HG02840 (cell line): ENCODE measurements around the gene ATG4A.

ENCODE experiments used
- ATAC-seq: cut with Tn5 transposase; IDR thresholded peaks from one replicate; pipeline ENCODE4 v1.9.1; 2021; ENCODE audit warnings: mild to moderate bottlenecking, moderate library complexity, moderate number of reproducible peaks; ENCODE audit not compliant: unreplicated experiment, low FRiP score

Gene ATG4A

DNA sequence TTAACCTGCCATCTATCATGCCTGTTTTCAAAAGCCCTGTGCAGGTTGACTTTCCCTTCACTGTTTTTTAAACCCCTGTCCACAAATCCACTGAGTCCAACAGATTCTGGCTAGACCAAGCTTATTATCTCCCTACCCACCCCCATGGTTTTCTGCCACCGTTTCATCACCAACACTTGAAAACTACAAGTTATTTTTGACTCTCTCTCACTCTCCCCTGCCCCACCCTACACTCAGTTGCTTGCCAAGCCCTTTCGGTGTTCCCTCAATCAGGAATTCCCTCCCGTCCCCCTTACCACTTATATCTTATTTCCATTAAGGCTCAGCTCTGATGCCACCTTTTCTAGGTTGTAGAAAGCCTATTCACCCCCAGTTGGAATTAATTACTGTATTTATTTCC, 29.7 kb downstream of the ATG4A start:
- no peak for ATAC-seq

DNA sequence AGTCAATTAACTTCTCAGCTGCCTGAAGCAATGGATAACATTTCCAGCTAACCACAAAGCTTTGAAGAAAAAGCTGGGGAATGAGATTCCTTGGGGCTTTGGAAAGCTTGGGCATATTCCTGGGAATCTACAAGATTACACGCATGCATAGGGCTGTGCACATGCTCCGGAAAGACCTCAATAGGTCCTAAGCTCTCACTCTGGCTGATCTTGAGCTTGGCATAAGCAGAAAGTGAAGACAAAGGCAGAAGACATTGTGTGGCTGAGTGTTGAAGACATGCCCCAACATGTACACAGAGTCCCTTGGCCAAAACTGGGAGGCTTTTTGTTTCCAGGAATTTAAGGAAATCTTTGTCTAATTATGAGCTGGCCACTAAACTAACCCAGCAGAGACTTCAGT, 31.2 kb downstream of the ATG4A start:
- ATAC-seq: no peak

DNA sequence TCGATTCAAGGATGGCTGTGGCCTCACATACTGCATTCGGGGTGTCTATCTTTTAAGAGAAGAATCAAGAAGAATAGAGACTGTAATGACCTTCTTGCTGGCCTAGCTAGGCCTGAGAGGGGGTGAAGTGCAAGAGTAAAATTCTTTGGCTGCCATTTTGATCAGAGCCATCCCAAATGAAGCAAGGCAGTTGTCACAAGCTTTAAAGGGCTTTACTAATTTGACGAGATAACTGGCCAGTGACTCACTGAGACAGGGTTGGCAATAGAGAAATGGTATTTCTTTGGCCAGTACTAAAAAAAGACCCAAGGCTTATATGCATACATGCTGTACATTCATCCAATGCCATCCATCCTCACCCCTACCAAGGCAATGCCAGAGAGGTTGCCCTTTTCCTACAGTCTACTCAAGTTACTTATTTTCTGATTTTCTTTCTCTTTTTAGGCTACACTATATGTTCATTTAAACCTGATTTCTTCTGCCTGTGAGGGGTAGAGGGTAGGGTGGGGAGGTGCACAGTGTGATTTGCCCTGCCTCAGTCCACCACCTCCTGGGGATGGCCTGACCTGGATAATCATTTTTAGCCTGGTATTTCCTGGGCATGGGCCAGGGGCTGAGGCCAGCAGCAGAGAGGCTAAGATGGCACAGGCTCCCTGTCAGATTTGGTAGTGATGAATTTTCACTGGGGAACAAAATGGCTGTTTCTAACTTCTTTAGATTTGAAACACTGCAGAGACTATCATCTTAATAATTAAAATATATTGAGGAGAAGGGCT, 32.2 kb downstream of the ATG4A start:
- no peak for ATAC-seq

DNA sequence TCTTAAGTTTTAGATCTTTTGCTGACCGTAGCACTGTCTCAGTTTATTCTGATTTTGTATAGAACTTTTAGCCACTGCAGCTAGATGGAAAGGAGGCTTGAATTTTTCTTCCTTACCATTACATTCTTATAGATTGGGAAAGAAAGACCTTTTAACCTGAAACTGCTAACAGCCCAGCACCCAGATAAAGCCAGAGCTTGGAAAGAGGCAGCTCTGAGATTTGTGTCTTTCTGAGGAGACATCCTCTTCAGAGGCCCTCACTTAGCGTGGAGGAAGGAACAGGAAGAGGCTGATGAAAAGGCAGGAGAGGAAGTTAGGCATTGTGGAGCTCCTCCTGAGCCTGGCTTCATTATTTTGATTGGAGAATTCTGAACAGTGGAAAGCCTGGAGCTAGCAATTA, 35.1 kb downstream of the ATG4A start:
- no peak for ATAC-seq

DNA sequence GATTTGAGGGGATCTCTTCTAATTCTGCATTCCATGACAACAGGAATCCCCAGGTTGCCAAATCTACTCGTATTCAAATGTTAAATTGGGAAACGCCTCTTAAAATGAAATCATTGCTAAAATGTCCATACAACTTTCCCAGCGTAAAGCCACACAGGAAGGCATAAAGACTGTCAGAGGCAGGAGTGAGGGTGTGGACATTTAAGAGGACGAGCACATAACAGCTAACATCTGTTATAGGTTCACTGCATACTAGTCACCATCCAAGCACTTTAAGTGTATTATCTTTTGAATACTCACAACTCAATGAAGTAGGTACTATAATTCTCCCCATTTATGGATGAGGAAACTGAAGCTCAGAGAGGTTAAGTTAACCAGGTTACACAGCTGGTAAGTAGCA, 35.6 kb downstream of the ATG4A start:
- ATAC-seq: no peak

DNA sequence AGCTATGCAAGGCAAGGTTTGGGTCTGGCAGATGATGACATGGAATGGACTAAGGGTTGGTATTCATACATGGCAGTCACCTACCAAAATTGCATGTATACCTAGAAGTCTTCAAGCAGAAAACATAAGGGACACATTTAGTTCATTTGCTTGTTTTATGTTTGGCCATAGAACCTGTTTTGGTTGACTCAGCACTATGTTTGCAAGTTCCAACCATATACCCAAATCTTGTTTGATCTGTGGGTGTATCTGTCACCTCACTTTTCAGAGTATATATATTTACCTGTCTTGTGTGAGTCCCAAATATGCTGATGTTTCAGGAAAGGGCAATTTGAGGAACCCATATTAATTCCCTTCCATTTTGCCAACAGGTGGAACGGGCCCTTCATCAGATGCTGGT, 39.3 kb downstream of the ATG4A start:
- no peak for ATAC-seq

DNA sequence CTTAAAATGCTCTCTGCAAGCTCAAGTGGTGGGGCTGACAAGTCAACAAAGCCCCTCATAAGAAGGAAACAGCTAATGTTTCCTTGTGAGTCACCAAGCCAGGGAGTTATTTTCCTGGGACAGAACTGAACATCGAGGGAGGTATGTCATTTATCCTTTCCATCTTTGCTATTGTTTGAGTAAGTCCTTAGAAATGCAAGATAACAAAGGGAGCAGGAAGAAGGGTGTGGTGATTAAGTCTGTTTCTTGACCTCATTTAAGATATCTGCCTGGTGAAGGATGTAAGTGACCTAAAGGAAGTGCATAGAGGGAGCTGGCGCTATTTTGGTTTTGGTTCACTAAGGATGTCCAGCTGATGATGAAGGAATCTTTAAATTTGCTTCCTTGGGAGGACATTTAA, 39.9 kb downstream of the ATG4A start:
- ATAC-seq: no peak

DNA sequence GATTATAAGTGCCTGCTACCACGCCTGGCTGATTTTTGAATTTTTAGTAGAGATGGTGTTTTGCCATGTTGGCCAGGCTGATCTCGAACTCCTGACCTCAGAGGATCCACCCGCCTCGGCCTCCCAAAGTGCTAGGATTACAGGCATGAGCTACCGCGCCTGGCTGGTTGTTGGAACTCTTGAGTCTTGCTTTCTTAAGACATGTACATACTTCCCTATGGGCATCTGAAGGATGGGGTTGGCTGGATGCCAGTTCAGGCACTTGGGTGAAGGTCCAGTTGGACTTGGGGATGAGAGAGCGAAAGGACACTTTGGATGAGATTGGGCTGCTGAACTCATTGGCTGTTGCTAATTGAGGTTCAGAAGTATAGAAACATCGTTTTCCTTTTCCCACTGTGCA, 40.5 kb downstream of the ATG4A start:
- no peak for ATAC-seq

DNA sequence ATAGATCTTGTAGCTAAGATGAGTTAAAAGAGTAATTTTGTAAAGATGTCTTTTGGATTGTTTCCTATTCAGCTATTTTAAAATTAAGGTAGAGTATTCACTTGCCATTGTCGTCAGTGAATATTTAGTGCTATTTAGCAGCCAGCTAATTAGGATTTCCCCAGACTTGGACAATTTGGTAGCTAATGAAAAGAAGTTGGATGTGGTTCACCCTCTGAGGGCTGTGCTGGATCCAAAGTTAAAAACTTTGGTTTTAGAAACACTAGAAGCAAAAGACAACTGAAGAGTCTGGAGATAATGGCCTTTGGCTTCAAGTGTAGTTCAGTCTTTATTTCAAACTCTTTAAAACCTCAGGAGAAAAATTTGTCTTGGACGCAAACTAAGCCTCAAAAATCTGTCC, 41.3 kb downstream of the ATG4A start:
- ATAC-seq: no peak

DNA sequence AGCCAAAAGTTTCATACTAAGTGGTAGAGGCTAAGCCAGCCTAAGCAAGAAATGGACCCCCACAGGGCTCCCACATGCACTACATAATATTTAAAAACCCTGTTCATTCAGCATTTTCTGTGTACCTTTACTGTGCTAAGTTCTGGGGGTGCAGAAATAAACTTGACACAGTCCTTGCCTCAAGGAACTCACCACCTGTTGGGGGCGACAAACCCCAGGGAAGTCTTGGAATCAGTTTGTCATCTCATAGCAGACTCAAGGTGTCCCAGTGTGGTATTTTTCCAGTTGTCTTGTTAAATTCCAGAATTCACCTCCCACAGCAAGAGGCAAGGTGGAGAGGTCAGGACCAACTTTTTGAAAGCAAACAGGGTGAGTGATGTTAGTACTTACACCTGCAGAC, 43.1 kb downstream of the ATG4A start:
- ATAC-seq: no peak

DNA sequence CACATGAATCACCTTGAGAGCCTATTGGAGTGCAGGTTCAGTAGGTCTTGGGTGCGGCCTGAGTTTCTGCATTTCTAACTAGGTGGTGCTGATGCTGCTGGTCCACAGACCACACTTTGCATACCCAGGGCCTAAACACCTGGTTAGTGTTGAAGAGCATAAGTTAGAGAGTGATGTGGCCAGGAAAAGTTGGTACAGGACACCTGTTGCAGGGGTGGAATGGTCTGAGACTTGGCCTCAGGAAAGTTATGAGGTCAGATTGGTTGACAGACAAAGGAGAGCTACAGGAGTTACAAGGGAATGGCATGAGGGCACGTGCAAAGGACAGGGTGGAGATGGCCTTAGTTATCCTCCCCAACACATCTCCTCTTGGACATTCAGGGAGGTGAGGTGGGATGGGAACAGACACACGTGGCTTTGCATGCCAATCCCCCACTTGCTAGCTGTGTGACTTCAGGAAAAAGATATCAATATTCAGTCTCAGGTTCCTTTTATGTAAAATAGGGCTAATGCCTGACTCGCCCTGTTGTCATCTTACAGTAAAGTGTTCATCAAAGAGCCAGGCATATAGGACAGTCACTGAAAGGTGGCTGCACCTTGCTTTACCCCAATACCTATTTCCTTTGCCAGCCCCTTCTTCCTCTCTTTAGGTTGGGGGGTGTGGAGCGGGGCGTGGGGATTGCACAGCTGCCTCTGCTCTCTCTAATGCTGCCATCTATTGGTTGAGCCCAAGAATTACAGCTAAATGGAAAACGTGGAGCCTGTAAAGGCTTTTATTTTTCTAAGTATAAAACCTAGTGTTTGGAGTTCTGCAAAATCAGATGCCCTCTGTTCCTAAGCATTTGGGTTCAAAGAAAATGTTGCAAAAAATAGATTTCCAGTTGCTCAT, 47.5 kb downstream of the ATG4A start:
- ATAC-seq: no peak

DNA sequence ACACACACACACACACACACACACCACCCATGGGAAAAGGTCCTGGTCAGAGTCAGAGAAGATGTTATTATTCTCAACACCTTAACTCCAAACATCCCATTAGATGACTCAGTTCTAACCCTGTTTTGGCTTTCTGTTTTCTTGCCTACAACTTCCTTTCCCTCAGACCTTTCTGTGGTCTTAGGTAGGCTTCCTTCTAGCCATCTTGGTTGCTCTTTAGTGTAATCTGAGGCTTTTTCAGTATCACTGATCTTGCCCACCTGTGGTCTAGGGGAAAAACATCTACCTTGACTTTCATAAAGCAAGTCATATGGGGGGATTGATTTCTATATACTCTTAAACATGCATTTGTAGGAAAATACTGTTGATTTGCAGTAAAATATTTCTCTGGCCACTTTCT, 56.9 kb downstream of the ATG4A start:
- ATAC-seq: peak; percentile 79

DNA sequence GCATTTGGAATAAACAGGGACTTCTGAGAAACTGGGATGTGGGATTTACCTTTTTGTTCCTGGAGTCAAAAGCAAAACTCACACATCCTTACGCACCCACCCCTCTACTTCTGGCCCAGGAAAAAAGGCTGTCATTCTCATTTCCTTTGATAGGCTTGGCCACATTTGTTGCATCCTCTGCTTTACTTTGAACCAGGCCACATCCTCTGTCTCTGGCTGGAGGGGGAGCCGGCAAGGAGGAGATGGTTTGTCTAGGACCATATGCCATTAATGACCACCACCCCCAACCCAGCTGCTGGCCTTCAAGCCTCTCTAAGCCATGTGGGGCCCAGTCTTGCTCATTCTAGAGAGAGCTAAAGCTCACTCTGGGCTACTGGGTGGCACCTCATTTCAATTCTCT, 64.5 kb downstream of the ATG4A start:
- ATAC-seq: no peak

DNA sequence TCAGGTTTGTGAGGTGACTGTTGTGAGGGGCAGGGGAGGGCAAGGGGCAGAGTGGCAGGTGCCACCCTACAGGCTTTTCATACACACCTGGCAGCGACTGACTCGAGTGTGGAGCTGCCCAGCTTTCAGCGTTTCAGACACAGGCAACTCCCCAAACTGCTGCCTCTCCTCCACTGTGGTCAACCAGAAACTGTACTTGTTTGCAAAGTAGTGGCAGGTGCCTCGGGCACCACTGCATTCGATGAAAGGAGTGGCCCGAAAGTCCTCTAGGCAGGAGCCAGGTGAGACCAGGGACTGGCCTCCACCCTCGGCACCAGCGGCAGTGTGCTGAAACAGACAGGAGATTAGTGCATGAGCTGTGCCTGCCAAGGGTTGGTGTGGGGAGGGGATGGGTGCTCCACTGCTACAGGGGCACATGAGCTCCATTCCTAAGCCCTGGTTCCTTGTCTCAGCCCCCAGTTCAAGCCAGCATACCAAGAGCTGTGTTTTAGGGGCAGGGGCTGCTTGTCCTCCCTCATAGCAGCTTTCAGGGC, 65.4 kb downstream of the ATG4A start:
- no peak for ATAC-seq

DNA sequence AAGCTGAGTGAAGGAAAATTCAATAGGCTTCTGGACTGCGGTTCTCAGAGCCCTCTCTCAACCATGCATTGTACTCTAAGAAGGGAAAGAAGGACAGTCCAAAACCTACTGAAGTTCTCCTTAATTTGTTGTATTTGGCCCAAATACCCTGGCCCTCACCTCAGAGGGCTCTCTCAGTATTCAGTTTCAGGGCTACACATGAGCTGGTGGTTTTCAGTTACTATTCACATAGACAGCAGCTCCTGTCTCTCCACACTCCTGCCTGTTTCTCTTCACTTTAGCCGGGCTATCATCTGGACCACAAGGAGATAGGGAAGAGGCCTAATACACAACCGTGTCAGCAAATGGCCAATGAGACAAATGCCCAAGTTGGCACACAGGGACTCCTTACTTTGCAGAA, 66.0 kb downstream of the ATG4A start:
- ATAC-seq: no peak

DNA sequence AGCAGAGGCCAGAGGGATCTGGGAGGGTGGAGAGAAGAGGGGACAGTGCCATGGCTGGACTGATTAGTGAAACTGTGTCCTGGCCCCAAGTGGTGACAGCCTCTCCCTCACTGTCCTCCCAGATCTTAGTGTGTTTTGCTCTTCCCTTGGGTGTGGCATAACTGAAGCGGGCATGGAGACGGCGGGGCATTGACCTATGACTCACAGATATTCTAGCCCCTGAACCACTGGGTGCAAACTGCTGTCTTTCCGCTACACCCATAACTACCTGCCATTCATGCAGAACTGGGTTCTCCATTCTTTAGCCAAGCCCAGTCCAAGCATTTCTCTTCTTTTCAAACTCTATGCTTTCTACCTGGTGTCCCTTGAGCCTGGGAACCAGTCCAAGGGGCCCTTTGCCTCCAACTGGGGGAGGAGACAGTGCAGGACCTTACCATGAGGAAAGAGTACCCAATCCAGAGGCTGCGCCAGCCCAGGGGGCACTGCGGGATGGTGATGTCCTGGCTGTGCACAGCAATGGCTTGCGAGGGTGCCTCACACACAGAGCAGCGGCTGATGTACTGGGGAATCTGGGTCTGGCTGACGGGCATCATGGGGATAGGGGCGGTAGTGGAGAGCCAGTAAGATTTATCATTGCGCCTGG, 67.6 kb downstream of the ATG4A start:
- ATAC-seq: no peak

DNA sequence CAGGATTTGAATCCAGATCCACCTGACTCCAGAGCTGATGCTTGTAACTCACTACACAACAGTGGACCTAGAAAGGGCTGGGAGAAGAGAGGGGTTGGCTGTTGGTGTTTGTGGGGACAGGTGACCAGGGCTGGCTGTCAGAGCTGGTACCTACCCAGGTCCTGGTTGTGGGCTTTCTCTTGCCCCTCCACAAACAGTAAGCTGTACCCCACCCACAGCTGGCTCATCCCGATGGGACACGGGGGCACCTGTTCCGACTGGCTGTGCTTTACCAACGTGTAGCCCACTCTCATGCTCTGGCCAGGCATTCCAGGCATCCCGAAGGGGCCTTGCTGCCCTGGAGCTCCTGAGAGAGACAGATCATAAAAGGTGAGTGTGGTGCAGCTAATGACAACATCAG, 68.7 kb downstream of the ATG4A start:
- ATAC-seq: no peak

DNA sequence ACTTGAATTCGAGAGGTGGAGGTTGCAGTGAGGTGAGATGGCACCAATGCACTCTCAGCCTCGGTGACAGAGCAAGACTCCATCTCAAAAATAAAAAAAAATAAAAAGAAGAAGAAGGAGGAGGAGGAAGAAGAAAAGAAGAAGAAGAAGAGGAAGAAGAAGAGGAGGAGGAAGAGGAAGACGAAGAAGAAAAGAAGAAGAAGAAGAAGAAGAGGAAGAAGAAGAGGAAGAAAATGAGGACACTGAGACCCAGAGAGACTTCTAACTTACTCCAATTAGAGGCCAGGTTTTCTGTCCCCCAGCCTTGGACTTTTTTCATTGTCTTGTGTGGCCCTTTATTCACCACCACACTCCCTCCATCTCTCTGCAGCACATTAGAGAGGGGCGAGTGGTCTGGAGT, 70.7 kb downstream of the ATG4A start:
- ATAC-seq: no peak

DNA sequence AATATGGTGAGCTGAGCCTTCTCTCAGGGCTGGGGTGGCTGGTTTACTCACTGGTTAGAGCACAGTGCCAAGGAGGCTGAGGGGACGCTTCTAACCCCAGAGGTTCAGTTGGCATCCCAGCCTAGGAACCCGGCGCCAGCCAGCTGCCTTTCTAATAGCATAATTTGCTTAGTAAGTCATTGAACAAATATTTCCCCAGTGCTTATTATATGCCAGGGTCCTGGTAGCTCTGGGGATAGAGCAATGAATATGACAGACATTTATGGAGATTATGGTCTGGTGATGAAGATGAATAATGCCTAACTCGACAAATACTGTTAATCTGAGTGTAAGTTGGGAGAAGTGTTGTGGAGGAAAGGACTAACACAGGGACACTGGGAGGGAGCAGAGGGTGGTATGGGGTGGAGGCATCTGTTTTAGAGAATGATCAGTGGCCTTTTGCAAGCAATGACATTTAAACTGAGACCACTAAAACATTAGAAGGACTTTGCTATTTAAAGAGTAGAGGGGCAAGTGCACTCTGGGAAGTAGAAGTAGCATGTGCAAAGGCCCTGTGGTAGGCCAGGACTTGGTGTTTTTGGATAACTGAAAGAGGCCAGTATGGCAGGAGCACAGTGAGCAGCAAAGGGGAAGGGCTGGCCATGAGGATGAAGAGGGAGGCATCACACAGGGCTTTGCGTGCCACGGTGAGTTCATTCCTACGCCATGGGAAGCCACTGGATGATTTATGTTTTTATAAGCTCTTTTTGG, 71.9 kb downstream of the ATG4A start:
- no peak for ATAC-seq

DNA sequence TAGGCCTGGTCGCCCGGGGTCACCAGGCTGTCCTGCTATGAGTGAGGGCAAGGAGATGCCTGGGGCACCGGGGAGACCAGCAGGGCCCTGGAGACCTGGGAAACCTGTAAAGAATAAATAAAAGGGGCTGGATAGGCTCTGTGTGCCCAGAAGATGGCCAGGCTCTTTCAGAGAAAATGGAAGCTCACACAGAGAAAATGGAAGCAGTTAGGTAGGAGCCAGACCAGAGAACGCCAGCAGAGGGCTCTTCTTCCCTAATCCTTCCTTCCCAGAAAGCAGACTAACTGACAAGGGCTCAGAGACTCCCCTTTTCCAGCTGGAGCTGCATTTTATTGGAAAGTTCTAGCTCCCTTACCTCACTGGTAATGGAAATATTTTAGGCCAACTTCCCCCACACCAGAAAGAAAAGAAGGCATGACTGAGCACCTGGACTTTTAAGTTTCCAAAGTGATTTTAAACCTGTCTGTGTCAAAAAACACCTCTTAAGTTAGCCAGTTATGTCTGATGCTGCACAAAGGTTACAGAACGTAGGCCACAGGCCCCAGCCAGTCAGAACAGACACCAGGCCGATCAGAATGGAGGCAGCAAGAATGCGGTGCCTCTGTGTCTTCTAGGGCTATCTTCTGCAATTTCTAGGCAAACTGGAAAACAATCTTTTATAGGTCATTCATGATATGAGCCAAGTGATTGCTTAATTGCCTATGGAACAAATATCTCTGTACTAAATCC, 74.0 kb downstream of the ATG4A start:
- ATAC-seq: no peak
